ENCODE data around the gene IGLL1.

Gene IGLL1

DNA sequence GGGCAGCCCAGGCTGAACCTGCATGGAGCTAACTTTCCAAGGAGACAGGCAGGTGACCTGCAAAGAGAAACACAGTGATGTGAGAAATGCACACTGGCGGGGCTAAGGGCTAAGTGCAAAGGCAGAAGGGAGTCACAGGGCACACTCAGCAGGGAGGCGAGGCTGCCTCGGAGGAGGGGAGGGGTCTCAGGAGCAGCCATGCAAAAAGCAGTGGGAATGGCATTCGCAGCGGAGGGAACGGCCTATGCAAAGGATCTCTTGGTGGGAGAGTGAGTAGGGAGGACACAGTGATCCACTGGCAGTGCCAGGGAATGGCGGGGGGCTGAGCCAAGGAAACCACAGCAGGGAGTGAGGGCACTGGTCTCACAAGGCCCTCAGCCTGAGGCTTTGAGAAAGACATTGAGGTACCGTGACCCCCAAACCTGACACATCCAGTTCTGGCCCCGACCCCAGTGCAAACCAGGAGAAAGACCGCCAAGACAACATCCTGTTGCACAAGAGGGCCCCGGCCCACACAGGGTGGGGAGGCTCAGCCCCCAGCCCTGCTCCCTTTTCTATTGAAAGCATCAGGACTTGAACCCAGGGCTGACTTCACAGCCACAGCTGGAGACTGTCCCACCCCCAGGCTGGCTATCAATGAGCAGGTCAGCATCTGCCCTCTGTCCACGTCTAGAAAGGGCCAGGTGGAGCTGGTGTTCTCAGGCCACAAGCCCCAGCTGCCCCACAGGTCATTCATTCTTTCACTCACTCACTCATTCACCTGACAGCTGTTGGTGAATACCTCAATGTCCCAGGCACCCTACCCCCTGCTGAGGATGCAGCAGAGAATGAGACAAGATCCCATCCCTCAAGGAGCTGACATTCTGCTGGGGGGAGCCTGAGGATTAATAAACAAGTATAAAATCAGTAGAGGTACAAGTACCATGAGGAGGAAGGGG, 50.7 kb downstream of the IGLL1 start:
- no peaks in the 10 kb centered on the region; the same call in 1 of the 2 replicates for H3K27me3 ChIP-seq (ENCODE audit: control insufficient read depth, insufficient read depth, low read length)
- no CpG with 5 or more reads among the region's 12 CpGs for WGBS (ENCODE audit: insufficient coverage, insufficient read length)
- no peaks in the 10 kb centered on the region for H3K36me3 ChIP-seq (ENCODE audit: control insufficient read depth, insufficient read depth, low read length)
- no peak overlapping the region for H3K27ac ChIP-seq (ENCODE audit: low read length)
- no peaks in the 10 kb centered on the region for H3K9me3 ChIP-seq (ENCODE audit: control insufficient read depth, insufficient read depth, low read length)
- no peak overlapping the region for H3K4me3 ChIP-seq (ENCODE audit: low read length)
- DNase-seq (ENCODE audit: low read depth, low spot score): no peak
- peaks cover 10% of the 10 kb centered on the region for H3K4me1 ChIP-seq (ENCODE audit: control insufficient read depth, insufficient read depth, low read length)

DNA sequence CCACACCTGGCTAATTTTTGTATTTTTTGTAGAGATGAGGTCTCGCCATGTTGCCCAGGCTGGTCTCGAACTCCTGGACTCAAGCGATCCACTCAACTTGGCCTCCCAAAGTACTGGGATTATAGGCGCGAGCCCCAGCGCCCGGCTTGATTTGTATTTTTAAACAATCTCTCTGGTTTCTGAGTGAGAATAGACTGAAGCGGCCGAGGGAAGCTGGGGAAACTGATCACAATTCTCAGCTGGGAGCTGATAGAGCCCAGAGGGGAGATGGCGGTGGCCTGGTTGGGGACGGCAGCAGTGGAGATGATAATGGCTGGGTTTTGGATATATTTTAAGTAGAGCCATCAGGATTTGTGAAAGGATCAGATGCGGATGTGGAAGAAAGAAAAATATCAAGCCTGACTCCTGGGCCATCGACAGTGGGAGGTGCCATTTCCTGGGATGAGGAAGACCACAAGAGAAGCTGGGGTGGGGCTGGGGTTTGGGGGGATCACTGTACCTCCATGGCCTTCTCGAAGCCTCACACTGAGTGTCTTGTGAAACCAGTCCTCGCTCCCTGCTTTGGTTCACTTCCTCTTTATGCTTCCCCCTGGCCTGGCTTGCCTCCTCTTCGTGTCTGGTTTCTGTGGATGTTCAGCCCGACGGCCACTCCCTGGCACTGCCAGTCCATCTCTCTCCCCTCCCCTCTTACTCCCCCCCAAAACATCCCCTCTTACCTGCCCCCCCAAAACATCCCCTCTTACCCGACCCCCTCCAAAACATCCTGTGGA, 51.9 kb downstream of the IGLL1 start:
- H3K36me3 ChIP-seq (ENCODE audit: control insufficient read depth, insufficient read depth, low read length): no peaks in the 10 kb centered on the region
- no peak overlapping the region for H3K27ac ChIP-seq (ENCODE audit: low read length)
- H3K4me3 ChIP-seq (ENCODE audit: low read length): no peak overlapping the region
- H3K4me1 ChIP-seq (ENCODE audit: control insufficient read depth, insufficient read depth, low read length): peaks cover 6% of the 10 kb centered on the region
- H3K9me3 ChIP-seq (ENCODE audit: control insufficient read depth, insufficient read depth, low read length): no peaks in the 10 kb centered on the region
- H3K27me3 ChIP-seq (ENCODE audit: control insufficient read depth, insufficient read depth, low read length): no peaks in the 10 kb centered on the region; the same call in 1 of the 2 replicates
- 100% methylated on average over 1 of the region's 19 CpGs for WGBS (ENCODE audit: insufficient coverage, insufficient read length)
- DNase-seq (ENCODE audit: low read depth, low spot score): no peak

DNA sequence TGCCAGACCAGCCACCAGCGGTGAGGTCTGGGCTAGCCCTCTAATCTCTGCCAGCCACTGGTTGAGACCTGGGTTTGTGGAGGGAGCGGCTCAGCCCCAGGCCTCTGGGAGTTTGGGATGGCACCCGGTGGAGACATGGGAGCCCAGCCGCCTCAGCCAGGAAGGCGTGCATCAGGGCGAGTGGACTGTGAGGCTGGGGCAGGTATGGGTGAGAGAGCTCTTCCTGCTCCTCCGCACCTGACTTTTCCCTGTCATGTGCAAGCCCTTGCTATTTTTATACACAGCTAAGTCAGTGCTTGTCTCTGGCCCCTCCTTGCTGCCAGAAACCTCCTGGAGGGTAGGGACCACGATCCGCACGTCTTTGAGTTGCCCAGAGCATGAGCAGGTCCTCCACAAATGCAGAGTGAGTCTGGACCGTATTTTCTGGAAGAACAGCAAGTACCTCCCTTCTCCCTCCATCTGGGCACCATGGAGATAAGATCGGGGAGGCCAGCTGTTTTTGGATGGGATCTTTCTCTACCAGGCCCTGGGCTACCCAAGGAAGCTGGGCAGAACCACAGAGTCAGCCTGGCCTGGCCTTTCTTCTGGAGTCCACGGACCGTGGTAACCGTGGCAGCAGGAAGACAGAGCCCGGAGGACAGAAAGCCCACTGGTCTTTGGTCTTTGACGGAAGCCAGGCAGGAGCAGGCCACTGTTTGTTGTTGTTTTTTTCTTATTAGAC, 53.3 kb downstream of the IGLL1 start:
- no peak overlapping the region for H3K27ac ChIP-seq (ENCODE audit: low read length)
- no CpG with 5 or more reads among the region's 17 CpGs for WGBS (ENCODE audit: insufficient coverage, insufficient read length)
- DNase-seq (ENCODE audit: low read depth, low spot score): no peak
- H3K27me3 ChIP-seq (ENCODE audit: control insufficient read depth, insufficient read depth, low read length): no peaks in the 10 kb centered on the region; the same call in 1 of the 2 replicates
- H3K36me3 ChIP-seq (ENCODE audit: control insufficient read depth, insufficient read depth, low read length): no peaks in the 10 kb centered on the region
- no peak overlapping the region for H3K4me3 ChIP-seq (ENCODE audit: low read length)
- H3K4me1 ChIP-seq (ENCODE audit: control insufficient read depth, insufficient read depth, low read length): peaks cover 6% of the 10 kb centered on the region
- no peaks in the 10 kb centered on the region for H3K9me3 ChIP-seq (ENCODE audit: control insufficient read depth, insufficient read depth, low read length)

DNA sequence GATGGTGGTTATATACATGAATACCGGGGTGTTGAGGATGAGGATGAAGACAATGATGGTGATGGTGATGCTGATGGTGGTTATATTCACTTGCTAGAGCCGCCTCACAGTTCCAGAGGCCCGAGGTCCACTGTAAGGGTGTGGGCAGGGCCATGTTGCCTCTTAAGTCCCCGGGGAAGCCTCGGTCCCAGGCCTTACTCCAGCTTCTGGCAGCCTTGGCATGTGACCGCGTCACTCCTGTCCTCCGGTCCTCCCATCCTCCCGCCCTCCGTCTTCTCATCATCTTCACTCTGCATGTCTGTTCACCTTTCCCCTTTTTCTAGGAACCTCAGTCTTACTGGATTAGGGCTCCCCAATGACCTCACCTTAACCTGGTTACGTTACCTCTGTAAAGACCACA, 54.6 kb downstream of the IGLL1 start:
- H3K4me3 ChIP-seq (ENCODE audit: low read length): no peak overlapping the region
- H3K27ac ChIP-seq (ENCODE audit: low read length): no peak overlapping the region
- no CpG with 5 or more reads among the region's 11 CpGs for WGBS (ENCODE audit: insufficient coverage, insufficient read length)
- no peaks in the 10 kb centered on the region for H3K36me3 ChIP-seq (ENCODE audit: control insufficient read depth, insufficient read depth, low read length)
- peaks cover 3% of the 10 kb centered on the region; the same call in 1 of the 2 replicates for H3K4me1 ChIP-seq (ENCODE audit: control insufficient read depth, insufficient read depth, low read length)
- no peak for DNase-seq (ENCODE audit: low read depth, low spot score)
- no peaks in the 10 kb centered on the region; the same call in 1 of the 2 replicates for H3K27me3 ChIP-seq (ENCODE audit: control insufficient read depth, insufficient read depth, low read length)
- H3K9me3 ChIP-seq (ENCODE audit: control insufficient read depth, insufficient read depth, low read length): no peaks in the 10 kb centered on the region

DNA sequence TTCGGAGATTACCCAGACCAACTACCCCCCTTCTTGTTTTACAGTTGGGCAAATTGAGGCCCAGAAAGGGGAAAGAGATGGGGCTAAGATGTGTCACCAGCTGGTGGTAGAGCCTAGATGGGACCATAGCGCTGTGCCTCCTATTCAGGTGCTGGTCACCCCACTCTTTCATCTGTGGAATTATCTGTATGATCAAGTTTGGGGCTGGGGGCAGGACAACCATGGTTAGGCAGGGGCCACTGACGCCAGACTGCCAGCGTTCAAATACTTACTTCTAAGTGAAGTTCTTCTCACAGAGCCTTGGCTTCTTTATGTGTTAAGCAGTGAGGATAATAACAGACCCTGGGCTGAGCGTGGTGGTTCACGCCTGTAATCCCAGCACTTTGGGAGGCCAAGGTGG, 55.9 kb downstream of the IGLL1 start:
- H3K4me1 ChIP-seq (ENCODE audit: control insufficient read depth, insufficient read depth, low read length): peaks cover 3% of the 10 kb centered on the region; the same call in 1 of the 2 replicates
- H3K27me3 ChIP-seq (ENCODE audit: control insufficient read depth, insufficient read depth, low read length): no peaks in the 10 kb centered on the region; the same call in 1 of the 2 replicates
- H3K27ac ChIP-seq (ENCODE audit: low read length): no peak overlapping the region
- H3K36me3 ChIP-seq (ENCODE audit: control insufficient read depth, insufficient read depth, low read length): no peaks in the 10 kb centered on the region
- no peak overlapping the region for H3K4me3 ChIP-seq (ENCODE audit: low read length)
- no peak for DNase-seq (ENCODE audit: low read depth, low spot score)
- WGBS (ENCODE audit: insufficient coverage, insufficient read length): no CpG with 5 or more reads among the region's 6 CpGs
- no peaks in the 10 kb centered on the region for H3K9me3 ChIP-seq (ENCODE audit: control insufficient read depth, insufficient read depth, low read length)

DNA sequence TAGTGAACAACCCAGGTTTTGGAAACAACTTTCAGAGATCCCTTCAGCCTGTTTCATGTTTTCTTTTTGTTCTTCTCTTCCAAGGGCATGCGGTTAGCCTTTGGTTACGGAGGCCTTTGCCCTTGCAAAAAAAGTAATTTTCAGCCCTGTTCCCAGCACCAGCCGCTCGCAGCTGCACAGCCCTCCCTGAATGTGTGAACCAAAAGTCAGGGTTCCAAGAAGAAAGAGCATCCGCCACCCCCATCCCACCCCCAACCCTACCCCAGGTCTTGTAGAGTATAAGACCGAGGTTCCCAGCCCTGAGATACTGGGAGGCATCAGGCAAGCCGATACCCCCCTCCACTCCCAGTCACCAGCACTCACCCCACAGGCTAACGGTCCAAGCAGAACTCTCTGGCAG, 56.4 kb downstream of the IGLL1 start:
- no peak for DNase-seq (ENCODE audit: low read depth, low spot score)
- H3K4me1 ChIP-seq (ENCODE audit: control insufficient read depth, insufficient read depth, low read length): peaks cover 1% of the 10 kb centered on the region; the same call in 1 of the 2 replicates
- H3K27me3 ChIP-seq (ENCODE audit: control insufficient read depth, insufficient read depth, low read length): no peaks in the 10 kb centered on the region; the same call in 1 of the 2 replicates
- no CpG with 5 or more reads among the region's 8 CpGs for WGBS (ENCODE audit: insufficient coverage, insufficient read length)
- no peaks in the 10 kb centered on the region for H3K36me3 ChIP-seq (ENCODE audit: control insufficient read depth, insufficient read depth, low read length)
- H3K9me3 ChIP-seq (ENCODE audit: control insufficient read depth, insufficient read depth, low read length): no peaks in the 10 kb centered on the region
- no peak overlapping the region for H3K4me3 ChIP-seq (ENCODE audit: low read length)
- no peak overlapping the region for H3K27ac ChIP-seq (ENCODE audit: low read length)
